Gastrocnemius medialis (tissue), 4 donors: ENCODE results near the gene VASN.

Experiments used
- POLR2A ChIP-seq, 2 donors: fragments of 450-650 bp; IDR thresholded peaks; one replicate each; pipeline ENCODE4 v1.6.1; 2017; ENCODE audit warnings: antibody characterized with exemption in 2 of 2, mild to moderate bottlenecking in 2 of 2, moderate library complexity in 2 of 2
- TF ChIP-seq, protein P1 (sequence below), 5 experiments: fragments of 450-650 bp in 3 of 5; fragments of 200-600 bp in 2 of 5; sonication (generic) in 2 of 5; IDR thresholded peaks in 4 of 5; conservative IDR thresholded peaks in 1 of 5; 1 replicate in 4 of 5; 2 replicates in 1 of 5; pipeline ENCODE4 v1.5.1; 2016 to 2019; ENCODE audit warnings: antibody characterized with exemption in 5 of 5, mild to moderate bottlenecking in 3 of 5, moderate library complexity in 3 of 5

DNA sequence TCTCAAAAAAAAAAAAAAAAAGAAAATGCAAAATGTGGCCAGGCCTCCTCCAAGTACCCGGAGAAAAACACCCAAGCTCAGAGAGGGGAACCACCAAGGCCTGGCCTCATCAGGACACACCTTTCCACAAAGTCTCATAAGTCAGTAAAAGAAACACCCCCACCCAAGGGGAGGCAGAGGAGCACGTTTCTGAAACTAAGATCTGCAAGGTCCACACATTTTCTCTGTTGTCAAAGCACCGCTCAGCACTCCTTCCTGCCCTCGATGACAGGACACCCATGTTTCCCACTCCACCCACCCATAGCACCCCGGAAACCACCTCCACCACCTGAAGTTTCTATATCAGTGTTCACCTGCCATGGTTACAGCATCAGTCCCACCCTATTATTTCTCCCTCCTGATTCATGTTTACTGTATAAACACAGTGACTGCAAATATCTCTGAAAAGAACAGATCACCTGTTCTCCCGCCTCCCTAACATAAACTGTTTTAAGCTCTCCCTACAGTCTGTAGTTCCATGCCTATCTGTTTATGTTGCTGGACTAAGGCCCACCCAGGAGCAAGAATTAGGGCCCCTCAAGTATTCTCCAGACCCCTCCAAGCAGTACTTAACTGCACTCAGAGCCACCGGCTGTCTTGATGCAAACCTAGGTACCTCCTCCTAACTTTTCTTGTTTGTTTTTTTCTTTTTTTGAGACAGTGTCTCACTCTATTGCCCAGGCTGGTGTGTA is 42.7 kb downstream of the VASN start:
- TF ChIP-seq, protein P1, sequence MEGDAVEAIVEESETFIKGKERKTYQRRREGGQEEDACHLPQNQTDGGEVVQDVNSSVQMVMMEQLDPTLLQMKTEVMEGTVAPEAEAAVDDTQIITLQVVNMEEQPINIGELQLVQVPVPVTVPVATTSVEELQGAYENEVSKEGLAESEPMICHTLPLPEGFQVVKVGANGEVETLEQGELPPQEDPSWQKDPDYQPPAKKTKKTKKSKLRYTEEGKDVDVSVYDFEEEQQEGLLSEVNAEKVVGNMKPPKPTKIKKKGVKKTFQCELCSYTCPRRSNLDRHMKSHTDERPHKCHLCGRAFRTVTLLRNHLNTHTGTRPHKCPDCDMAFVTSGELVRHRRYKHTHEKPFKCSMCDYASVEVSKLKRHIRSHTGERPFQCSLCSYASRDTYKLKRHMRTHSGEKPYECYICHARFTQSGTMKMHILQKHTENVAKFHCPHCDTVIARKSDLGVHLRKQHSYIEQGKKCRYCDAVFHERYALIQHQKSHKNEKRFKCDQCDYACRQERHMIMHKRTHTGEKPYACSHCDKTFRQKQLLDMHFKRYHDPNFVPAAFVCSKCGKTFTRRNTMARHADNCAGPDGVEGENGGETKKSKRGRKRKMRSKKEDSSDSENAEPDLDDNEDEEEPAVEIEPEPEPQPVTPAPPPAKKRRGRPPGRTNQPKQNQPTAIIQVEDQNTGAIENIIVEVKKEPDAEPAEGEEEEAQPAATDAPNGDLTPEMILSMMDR (IDR thresholded peaks at IDR 0.05 in 4 of 5, conservative IDR thresholded peaks at IDR 0.05 in 1 of 5): no peak
- TF ChIP-seq POLR2A (IDR thresholded peaks at IDR 0.05): no peak
